ENCODE measurements around the gene RIOK1. TPM values are rescaled to one million over a fixed set of nuclear protein-coding genes. Genes with fewer than 3 reads are reported as not detected.
A peak's percentile ranks its signal among the peaks of the same experiment; 100 is the strongest.

RIOK1 gene
- total and polyA plus RNA-seq, 2 of the 13 experiments (the other 11 are each of a cell fraction or from before 2014, with no cell fraction given): 9.4 to 37.8 TPM

DNA sequence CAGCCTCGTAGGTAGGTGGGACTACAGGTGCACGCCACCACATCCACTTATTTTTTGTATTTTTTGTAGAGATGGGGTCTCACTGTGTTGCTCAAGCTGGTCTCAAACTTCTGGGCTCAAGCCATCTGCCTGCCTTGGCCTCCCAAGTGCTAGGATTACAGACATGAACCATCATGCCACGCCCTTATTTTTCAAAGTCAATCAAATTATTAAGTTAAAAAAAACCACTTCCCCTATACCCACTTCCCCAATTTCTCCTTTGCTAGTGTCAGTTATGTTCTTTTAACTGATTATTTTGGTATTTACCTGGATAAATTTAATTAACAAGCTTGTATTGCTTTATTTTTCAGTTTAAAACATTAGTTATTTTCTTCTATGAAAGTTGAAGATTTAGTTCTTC lies 49.6 kb downstream of the RIOK1 start:
- Histone ChIP-seq H3K4me2 (ENCODE audit: low read depth, low read length) (no peak overlapping the region), H3K4me3 (replicated peaks in 1 of 3; ENCODE audit: insufficient read depth in 1 of 3, low read depth in 2 of 3, low read length in 3 of 3) (no peak overlapping the region), H3K36me3 (replicated peaks in 1 of 2; ENCODE audit: control insufficient read depth in 1 of 2, insufficient read depth in 2 of 2, low read length in 2 of 2) (no peaks in the 10 kb centered on the region), H3K27me3 (ENCODE audit: control insufficient read depth in 1 of 2, insufficient read depth in 2 of 2, low read length in 2 of 2) (no peaks in the 10 kb centered on the region), H4K20me1 (ENCODE audit: insufficient read depth, low read length) (no peaks in the 10 kb centered on the region), H3K79me2 (ENCODE audit: insufficient read depth, low read length) (no peaks in the 10 kb centered on the region), H3K4me1 (ENCODE audit: insufficient read depth, low read length) (no peaks in the 10 kb centered on the region), H2AFZ (ENCODE audit: low read length) (no peak overlapping the region), H3K9ac (ENCODE audit: insufficient read depth, low read depth, low read length) (no peak overlapping the region), H3K9me3 (ENCODE audit: low read length) (no peaks in the 10 kb centered on the region), H3K27ac (ENCODE audit: extremely low read length, insufficient read depth, low read length) (no peak overlapping the region)
- no peak for DNase-seq (ENCODE audit: low spot score)
- intact Hi-C loops (cut with micrococcal nuclease; ENCODE audit: unreplicated experiment): no loop called here
- FAIRE-seq: no peak
- BruUV-seq (replicated peaks): no TSS peak
- CTCF ChIA-PET (ENCODE audit: low intra/inter-chr PET ratio, low total read pairs): no interaction called here
- WGBS (ENCODE audit: low lambda C conversion rate): 47% methylated on average over 3 of the region's 3 CpGs
- in situ Hi-C loops (cut with HindIII; ENCODE audit: extremely low pct_ligation_motif_present, low pct_unique_long_range_greater_than_20kb): no loop called here
- TF ChIP-seq TEAD3 (CRISPR knock-in tag; optimal IDR thresholded peaks at IDR 0.05; ENCODE audit: borderline replicate concordance) (no peak), HNRNPK (IDR thresholded peaks at IDR 0.05; ENCODE audit: low read depth, low read length, poor library complexity, severe bottlenecking) (peak; percentile 12)
- no peak for ATAC-seq
- POLR2A ChIA-PET: no interaction called here

DNA sequence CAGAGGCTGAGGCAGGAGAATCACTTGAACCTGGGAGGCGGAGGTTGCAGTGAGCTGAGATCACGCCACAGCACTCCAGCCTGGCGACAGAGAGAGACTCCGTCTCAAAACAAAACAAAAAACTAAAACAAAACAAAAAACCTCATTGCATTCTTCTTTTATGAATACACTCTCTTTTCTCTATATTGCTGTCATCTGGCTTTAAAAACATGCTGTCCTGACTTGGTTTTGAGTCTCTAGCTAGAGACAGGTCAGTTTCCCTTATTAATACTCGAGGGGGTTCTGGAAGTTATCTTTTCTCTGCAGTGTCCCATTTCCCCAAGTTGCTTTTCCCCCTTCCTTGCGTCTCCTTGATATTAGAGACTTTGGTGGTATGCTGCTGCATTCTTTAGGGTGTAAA lies 50.9 kb downstream of the RIOK1 start:
- H3K27ac ChIP-seq (ENCODE audit: extremely low read length, insufficient read depth, low read length): no peak overlapping the region
- no peak overlapping the region for H3K4me3 ChIP-seq (replicated peaks in 1 of 3; ENCODE audit: insufficient read depth in 1 of 3, low read depth in 2 of 3, low read length in 3 of 3)
- in situ Hi-C loops (cut with HindIII; ENCODE audit: extremely low pct_ligation_motif_present, low pct_unique_long_range_greater_than_20kb): no loop called here
- H3K4me2 ChIP-seq (ENCODE audit: low read depth, low read length): no peak overlapping the region
- no peaks in the 10 kb centered on the region for H4K20me1 ChIP-seq (ENCODE audit: insufficient read depth, low read length)
- intact Hi-C loops (cut with micrococcal nuclease; ENCODE audit: unreplicated experiment): no loop called here
- BruUV-seq (replicated peaks): no TSS peak
- ChIA-PET POLR2A (interaction anchor here (2.1 kb wide), 1 partner anchor 14 kb away, joined by 8 read pairs; no protein-coding TSS in a partner anchor), CTCF (ENCODE audit: low intra/inter-chr PET ratio, low total read pairs) (no interaction called here)
- no peak for FAIRE-seq
- H3K9me3 ChIP-seq (ENCODE audit: low read length): no peaks in the 10 kb centered on the region
- H2AFZ ChIP-seq (ENCODE audit: low read length): no peak overlapping the region
- no peaks in the 10 kb centered on the region for H3K79me2 ChIP-seq (ENCODE audit: insufficient read depth, low read length)
- peaks cover 0 to 8% of the 10 kb centered on the region in 2 experiments; a peak in 3 of 5 replicates for H3K27me3 ChIP-seq (ENCODE audit: control insufficient read depth in 1 of 2, insufficient read depth in 2 of 2, low read length in 2 of 2)
- DNase-seq (ENCODE audit: low spot score): no peak
- 65% methylated on average over 6 of the region's 6 CpGs for WGBS (ENCODE audit: low lambda C conversion rate)
- no peaks in the 10 kb centered on the region for H3K4me1 ChIP-seq (ENCODE audit: insufficient read depth, low read length)
- ATAC-seq: no peak
- H3K9ac ChIP-seq (ENCODE audit: insufficient read depth, low read depth, low read length): no peak overlapping the region
- H3K36me3 ChIP-seq (replicated peaks in 1 of 2; ENCODE audit: control insufficient read depth in 1 of 2, insufficient read depth in 2 of 2, low read length in 2 of 2): no peaks in the 10 kb centered on the region
- no peak for TF ChIP-seq ZNF563 (CRISPR knock-in tag; IDR thresholded peaks at IDR 0.05)
- no peak for TF ChIP-seq RFX3 (CRISPR knock-in tag; IDR thresholded peaks at IDR 0.05)
- TF ChIP-seq MEIS1 (CRISPR knock-in tag; IDR thresholded peaks at IDR 0.05; ENCODE audit: borderline replicate concordance): no peak

Data from HepG2 (cell line).